ENCODE results near the gene HECTD4. TPM values are rescaled to one million over a fixed set of nuclear protein-coding genes. Genes with fewer than 3 reads are reported as not detected.

Gene HECTD4
- total RNA-seq, 2 donors from 2014 or later, result 50.6 to 73.4 TPM

- Histone ChIP-seq H3K4me1 (replicated peaks) (no peaks in the 10 kb centered on the region), H3K27ac (no peak overlapping the region), H3K9me3 (no peaks in the 10 kb centered on the region), H3K4me3 (no peak overlapping the region), H3K36me3 (peaks cover 0 to 3% of the 10 kb centered on the region in 2 donors), H3K27me3 (replicated peaks; ENCODE audit: insufficient read depth) (no peaks in the 10 kb centered on the region)
- intact Hi-C loops (cut with DNase I), result no loop called here
- TF ChIP-seq CTCF (IDR thresholded peaks at IDR 0.05) (no peak), POLR2AphosphoS5 (IDR thresholded peaks at IDR 0.05) (no peak), POLR2A (IDR thresholded peaks at IDR 0.05) (no peak)
- no peak for DNase-seq (ENCODE audit: low spot score)
- WGBS, result 92% methylated on average over 7 of the region's 7 CpGs
These were observed 212.3 kb downstream of the HECTD4 start for GRCh38 chr12:112169966-112170365.

- DNase-seq (ENCODE audit: low spot score), result no peak
- intact Hi-C loops (cut with DNase I), result no loop called here
- Histone ChIP-seq H3K4me1 (replicated peaks) (no peaks in the 10 kb centered on the region), H3K27me3 (replicated peaks; ENCODE audit: insufficient read depth) (no peaks in the 10 kb centered on the region), H3K36me3 (peaks cover 0 to 3% of the 10 kb centered on the region in 2 donors), H3K9me3 (no peaks in the 10 kb centered on the region), H3K4me3 (no peak overlapping the region), H3K27ac (no peak overlapping the region)
- no peak for TF ChIP-seq POLR2AphosphoS5 (IDR thresholded peaks at IDR 0.05)
- no peak for TF ChIP-seq POLR2A (IDR thresholded peaks at IDR 0.05)
- no peak for TF ChIP-seq CTCF (IDR thresholded peaks at IDR 0.05)
- WGBS, result 86% methylated on average over 19 of the region's 19 CpGs
These were observed 212.9 kb downstream of the HECTD4 start for GRCh38 chr12:112169161-112169872.

DNA sequence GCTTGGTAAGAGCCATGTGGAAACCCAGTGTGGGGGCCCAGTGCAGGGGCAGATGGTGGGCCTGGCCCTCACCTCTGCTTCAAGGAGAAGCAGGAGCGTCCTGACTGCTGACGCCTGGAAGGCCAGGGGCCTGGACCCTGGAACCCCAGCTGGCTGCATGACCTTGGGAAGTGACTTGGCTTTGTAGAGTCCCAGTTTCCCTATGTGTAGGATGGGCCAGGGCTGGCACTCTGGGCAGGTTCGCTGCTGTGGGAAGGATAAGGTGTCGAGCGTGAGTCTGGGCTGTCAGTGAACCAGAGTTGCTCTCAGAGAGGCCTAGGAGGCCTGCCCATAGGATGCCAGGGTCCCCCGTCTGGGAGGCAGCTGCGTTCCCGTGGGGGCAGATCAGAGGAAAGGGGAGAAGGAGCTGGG, 213.7 kb downstream of the HECTD4 start:
- no peak for DNase-seq (ENCODE audit: low spot score)
- Histone ChIP-seq H3K4me1 (replicated peaks) (no peaks in the 10 kb centered on the region), H3K9me3 (no peaks in the 10 kb centered on the region), H3K4me3 (no peak overlapping the region), H3K27me3 (replicated peaks; ENCODE audit: insufficient read depth) (no peaks in the 10 kb centered on the region), H3K36me3 (peaks cover 0 to 3% of the 10 kb centered on the region in 2 donors), H3K27ac (no peak overlapping the region)
- 92% methylated on average over 8 of the region's 8 CpGs for WGBS
- intact Hi-C loops (cut with DNase I), result no loop called here
- no peak for TF ChIP-seq CTCF (IDR thresholded peaks at IDR 0.05)
- TF ChIP-seq POLR2A (IDR thresholded peaks at IDR 0.05), result no peak
- no peak for TF ChIP-seq POLR2AphosphoS5 (IDR thresholded peaks at IDR 0.05)

- H3K36me3 ChIP-seq, result peaks cover 0 to 3% of the 10 kb centered on the region in 2 donors
These were observed 214.3 kb downstream of the HECTD4 start for GRCh38 chr12:112167718-112168525.

GRCh38 chr12:112167031-112167461, 215.2 kb downstream of the HECTD4 start:
- WGBS, result 97% methylated on average over 12 of the region's 12 CpGs
- H3K4me3 ChIP-seq, result no peak overlapping the region
- no peaks in the 10 kb centered on the region for H3K9me3 ChIP-seq
- peaks cover 2 to 5% of the 10 kb centered on the region in 2 donors for H3K36me3 ChIP-seq
- H3K27me3 ChIP-seq (replicated peaks; ENCODE audit: insufficient read depth), result no peaks in the 10 kb centered on the region
- DNase-seq (ENCODE audit: low spot score), result no peak
- TF ChIP-seq CTCF (IDR thresholded peaks at IDR 0.05), result no peak
- TF ChIP-seq POLR2AphosphoS5 (IDR thresholded peaks at IDR 0.05), result no peak
- no peak for TF ChIP-seq POLR2A (IDR thresholded peaks at IDR 0.05)
- no peak overlapping the region for H3K27ac ChIP-seq
- no peaks in the 10 kb centered on the region for H3K4me1 ChIP-seq (replicated peaks)
- intact Hi-C loops (cut with DNase I), result no loop called here

More at GRCh38 chr12:112167718-112168525, 214.3 kb downstream of the HECTD4 start:
- H3K27ac ChIP-seq, result no peak overlapping the region
- H3K27me3 ChIP-seq (replicated peaks; ENCODE audit: insufficient read depth), result no peaks in the 10 kb centered on the region
- DNase-seq (ENCODE audit: low spot score), result no peak
- TF ChIP-seq POLR2AphosphoS5 (IDR thresholded peaks at IDR 0.05), result no peak
- intact Hi-C loops (cut with DNase I), result no loop called here
- H3K9me3 ChIP-seq, result no peaks in the 10 kb centered on the region
- no peak overlapping the region for H3K4me3 ChIP-seq
- 89% methylated on average over 32 of the region's 32 CpGs for WGBS
- no peaks in the 10 kb centered on the region for H3K4me1 ChIP-seq (replicated peaks)
